GM23338 (cell line): ENCODE data around the gene RNU7-1. TPM values are rescaled to one million over a fixed set of nuclear protein-coding genes. Genes with fewer than 3 reads are reported as not detected.
A peak's percentile ranks its signal among the peaks of the same experiment; 100 is the strongest.

ENCODE experiments used
- ATAC-seq: fragments of 200-7000 bp; cut with Tn5 transposase; 3 replicates; pipeline ENCODE4 v1.9.1; 2020
- DNase-seq: peaks from one replicate; pipeline ENCODE4 v3.0.0-alpha.2; 2015; ENCODE audit warnings: low spot score
- H2AFZ ChIP-seq: fragments of 200-600 bp; sonication (generic); 2 replicates; pipeline ENCODE4 v1.8.0; 2016; ENCODE audit warnings: antibody characterized with exemption, mild to moderate bottlenecking, moderate library complexity
- H3F3A ChIP-seq: fragments of 200-600 bp; sonication (generic); replicated peaks from 2 replicates; pipeline ENCODE4 v1.8.0; 2017; ENCODE audit warnings: antibody characterized with exemption, mixed run types, low read depth
- H3K27ac ChIP-seq: fragments of 200-600 bp; sonication (generic); 2 replicates; pipeline ENCODE4 v1.6.1; 2016; ENCODE audit warnings: low read depth
- H3K27me3 ChIP-seq: fragments of 200-600 bp; sonication (generic); 2 replicates; pipeline ENCODE4 v1.8.0; 2016; ENCODE audit warnings: mild to moderate bottlenecking, mixed run types, moderate library complexity; ENCODE audit not compliant: insufficient read depth
- H3K36me3 ChIP-seq: fragments of 200-600 bp; sonication (generic); 2 replicates; pipeline ENCODE4 v1.8.0; 2016; ENCODE audit warnings: mild to moderate bottlenecking; ENCODE audit not compliant: insufficient read depth
- H3K4me1 ChIP-seq: fragments of 200-600 bp; sonication (generic); 2 replicates; pipeline ENCODE4 v1.8.0; 2016; ENCODE audit warnings: mild to moderate bottlenecking, moderate library complexity; ENCODE audit not compliant: insufficient read depth
- H3K4me2 ChIP-seq: fragments of 200-600 bp; sonication (generic); 2 replicates; pipeline ENCODE4 v1.7.1; 2017; ENCODE audit warnings: mixed run types
- H3K4me3 ChIP-seq: fragments of 200-600 bp; sonication (generic); 2 replicates; pipeline ENCODE4 v1.6.1; 2016; ENCODE audit warnings: mixed run types
- H3K79me2 ChIP-seq: fragments of 200-600 bp; sonication (generic); replicated peaks from 2 replicates; pipeline ENCODE4 v1.8.0; 2017; ENCODE audit warnings: mild to moderate bottlenecking; ENCODE audit not compliant: insufficient read depth
- H3K9me2 ChIP-seq: fragments of 200-600 bp; sonication (generic); 2 replicates; pipeline ENCODE4 v1.8.0; 2017; ENCODE audit not compliant: insufficient read depth
- H4K20me1 ChIP-seq: fragments of 200-600 bp; sonication (generic); replicated peaks from 2 replicates; pipeline ENCODE4 v1.8.0; 2017; ENCODE audit warnings: mild to moderate bottlenecking; ENCODE audit not compliant: insufficient read depth
- H3K27ac Mint-ChIP-seq: 2 replicates; pipeline ENCODE4 v1.8.0; 2020; ENCODE audit warnings: inconsistent platforms, mild to moderate bottlenecking, moderate library complexity, mixed read lengths
- H3K27me3 Mint-ChIP-seq: 3 replicates; pipeline ENCODE4 v1.8.0; 2022; ENCODE audit warnings: low read depth, mild to moderate bottlenecking, moderate library complexity, mixed read lengths, inconsistent platforms; ENCODE audit not compliant: insufficient read depth, poor library complexity
- H3K36me3 Mint-ChIP-seq: 3 replicates; pipeline ENCODE4 v1.8.0; 2021; ENCODE audit warnings: low read depth, mild to moderate bottlenecking, inconsistent platforms, moderate library complexity, mixed read lengths
- H3K4me1 Mint-ChIP-seq: 3 replicates; pipeline ENCODE4 v1.8.0; 2020; ENCODE audit warnings: mild to moderate bottlenecking, inconsistent platforms, mixed read lengths
- H3K4me3 Mint-ChIP-seq: 3 replicates; pipeline ENCODE4 v1.8.0; 2021; ENCODE audit warnings: moderate library complexity, mild to moderate bottlenecking, inconsistent platforms, mixed read lengths
- H3K9me3 Mint-ChIP-seq: 3 replicates; pipeline ENCODE4 v1.8.0; 2020; ENCODE audit warnings: moderate library complexity, mild to moderate bottlenecking, inconsistent platforms, mixed read lengths
- EZH2phosphoT487 ChIP-seq: fragments of 200-600 bp; sonication (generic); IDR thresholded peaks from one replicate; pipeline ENCODE4 v1.8.1; 2018; ENCODE audit warnings: antibody characterized with exemption; ENCODE audit not compliant: unreplicated experiment
- JUNB ChIP-seq: IDR thresholded peaks from one replicate; pipeline ENCODE4 v1.6.1; 2016; ENCODE audit warnings: antibody characterized with exemption; ENCODE audit not compliant: unreplicated experiment
- NANOG ChIP-seq: IDR thresholded peaks from 2 replicates; pipeline ENCODE4 v1.6.1; 2016; ENCODE audit warnings: antibody characterized with exemption, borderline replicate concordance
- POLR2AphosphoS5 ChIP-seq: IDR thresholded peaks from 2 replicates; pipeline ENCODE4 v1.6.1; 2016; ENCODE audit warnings: antibody characterized with exemption, low read depth
- STAT1 ChIP-seq: IDR thresholded peaks from one replicate; pipeline ENCODE4 v1.6.1; 2016; ENCODE audit warnings: antibody characterized with exemption; ENCODE audit not compliant: unreplicated experiment
- ZNF114 ChIP-seq: fragments of 250-450 bp; sonication (Bioruptor Pico); IDR thresholded peaks from 2 replicates; pipeline ENCODE4 v1.5.0; 2020; ENCODE audit warnings: mild to moderate bottlenecking, moderate library complexity
- ZNF331 ChIP-seq: fragments of 250-450 bp; sonication (Bioruptor Pico); IDR thresholded peaks from 2 replicates; pipeline ENCODE4 v1.5.0; 2020; ENCODE audit warnings: low read depth, mild to moderate bottlenecking, moderate library complexity
- polyA plus RNA-seq: library from polyadenylated mRNA; unstranded; fragments of >200 nt; fragmentation: Nextera tagmentation; extraction: Ambion mirVana; gene quantifications from 2 replicates; pipeline ENCODE4 v1.2.1, GENCODE V29; 2016
- total RNA-seq: library from RNA; depleted of rRNA; stranded (reverse); fragments of >200 nt; shearing (Covaris generic); gene quantifications from 2 replicates; pipeline ENCODE4 v1.2.3, GENCODE V29; 2014
- TF ChIP-seq, protein P1 (sequence below), 2 experiments: fragments of 200-600 bp in 1 of 2; sonication (generic) in 1 of 2; conservative IDR thresholded peaks; 2 replicates each; pipeline versions ENCODE4 v1.5.1 to v1.6.1; 2016 to 2017; ENCODE audit warnings: antibody characterized with exemption in 2 of 2, low read depth in 2 of 2, mild to moderate bottlenecking in 2 of 2, moderate library complexity in 1 of 2
- TF ChIP-seq, protein P2 (sequence below): fragments of 250-450 bp; sonication (Bioruptor Pico); IDR thresholded peaks from 2 replicates; pipeline ENCODE4 v1.5.0; 2020; ENCODE audit warnings: mild to moderate bottlenecking, moderate library complexity
- TF ChIP-seq, protein P3 (sequence below): IDR thresholded peaks from one replicate; pipeline ENCODE4 v1.6.1; 2018; ENCODE audit warnings: antibody characterized with exemption; ENCODE audit not compliant: unreplicated experiment

Gene RNU7-1
- total and polyA plus RNA-seq, 2 experiments from 2014 or later = not detected

DNA sequence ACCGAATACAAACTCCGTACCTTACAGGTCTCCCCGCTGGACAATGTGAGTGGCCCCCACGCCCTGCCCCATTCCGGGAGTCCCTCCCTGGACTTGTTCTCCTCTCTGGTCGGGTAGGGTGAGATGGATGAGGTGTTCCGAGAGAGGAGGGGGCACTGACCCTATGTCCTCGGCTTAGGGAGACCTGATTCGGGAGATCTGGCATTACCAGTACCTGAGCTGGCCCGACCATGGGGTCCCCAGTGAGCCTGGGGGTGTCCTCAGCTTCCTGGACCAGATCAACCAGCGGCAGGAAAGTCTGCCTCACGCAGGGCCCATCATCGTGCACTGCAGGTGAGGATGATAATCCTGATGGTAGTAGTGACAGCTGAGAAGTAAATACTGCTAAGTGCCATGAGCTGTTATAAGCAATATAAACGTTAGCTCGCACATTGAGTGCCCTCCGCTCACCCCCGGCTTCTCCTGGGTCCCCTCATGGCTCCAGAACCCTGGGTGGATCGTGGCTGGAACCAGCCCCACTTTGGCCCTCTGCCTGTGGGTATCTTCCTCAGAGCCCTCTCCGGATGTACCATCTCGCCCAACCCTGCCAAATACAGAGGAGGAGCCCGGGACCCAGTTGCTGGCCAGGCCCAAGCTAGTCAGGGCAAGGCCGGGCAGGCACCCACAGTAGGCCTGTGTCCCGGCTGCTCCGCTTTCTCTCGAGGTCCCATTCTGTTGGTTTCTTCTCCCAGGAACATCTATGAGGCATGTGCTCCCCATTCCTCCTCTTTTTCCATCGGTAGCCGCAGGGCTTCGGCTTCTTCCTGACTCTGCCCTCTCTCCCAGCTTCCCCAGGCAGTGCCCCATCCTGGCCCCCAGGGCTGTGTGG lies 14.4 kb downstream of the RNU7-1 start:
- no peak for DNase-seq
- H3K36me3 Mint-ChIP-seq = no peaks in the 10 kb centered on the region; the same call in 2 of the 3 replicates
- Histone ChIP-seq H3K79me2 (peaks cover 3% of the 10 kb centered on the region; the same call in 1 of the 2 replicates), H3K4me1 (peaks cover 32% of the 10 kb centered on the region), H3K36me3 (no peaks in the 10 kb centered on the region), H2AFZ (no peak overlapping the region), H3F3A (peaks cover 15% of the 10 kb centered on the region), H3K4me3 (no peak overlapping the region), H3K9me2 (no peaks in the 10 kb centered on the region), H3K27ac (no peak overlapping the region), H3K27me3 (no peaks in the 10 kb centered on the region), H3K4me2 (no peak overlapping the region), H4K20me1 (no peaks in the 10 kb centered on the region)
- H3K27me3 Mint-ChIP-seq = peaks cover 19% of the 10 kb centered on the region
- H3K4me1 Mint-ChIP-seq = peaks cover 40% of the 10 kb centered on the region
- TF ChIP-seq ZNF114 (CRISPR knock-in tag) (no peak), STAT1 (no peak), JUNB (no peak), ZNF331 (CRISPR knock-in tag) (no peak), NANOG (no peak), POLR2AphosphoS5 (no peak), EZH2phosphoT487 (no peak)
- TF ChIP-seq, protein P1, sequence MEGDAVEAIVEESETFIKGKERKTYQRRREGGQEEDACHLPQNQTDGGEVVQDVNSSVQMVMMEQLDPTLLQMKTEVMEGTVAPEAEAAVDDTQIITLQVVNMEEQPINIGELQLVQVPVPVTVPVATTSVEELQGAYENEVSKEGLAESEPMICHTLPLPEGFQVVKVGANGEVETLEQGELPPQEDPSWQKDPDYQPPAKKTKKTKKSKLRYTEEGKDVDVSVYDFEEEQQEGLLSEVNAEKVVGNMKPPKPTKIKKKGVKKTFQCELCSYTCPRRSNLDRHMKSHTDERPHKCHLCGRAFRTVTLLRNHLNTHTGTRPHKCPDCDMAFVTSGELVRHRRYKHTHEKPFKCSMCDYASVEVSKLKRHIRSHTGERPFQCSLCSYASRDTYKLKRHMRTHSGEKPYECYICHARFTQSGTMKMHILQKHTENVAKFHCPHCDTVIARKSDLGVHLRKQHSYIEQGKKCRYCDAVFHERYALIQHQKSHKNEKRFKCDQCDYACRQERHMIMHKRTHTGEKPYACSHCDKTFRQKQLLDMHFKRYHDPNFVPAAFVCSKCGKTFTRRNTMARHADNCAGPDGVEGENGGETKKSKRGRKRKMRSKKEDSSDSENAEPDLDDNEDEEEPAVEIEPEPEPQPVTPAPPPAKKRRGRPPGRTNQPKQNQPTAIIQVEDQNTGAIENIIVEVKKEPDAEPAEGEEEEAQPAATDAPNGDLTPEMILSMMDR (conservative IDR thresholded peaks at IDR 0.05; ENCODE audit: low read depth in 2 of 2) = no peak
- TF ChIP-seq, protein P2, sequence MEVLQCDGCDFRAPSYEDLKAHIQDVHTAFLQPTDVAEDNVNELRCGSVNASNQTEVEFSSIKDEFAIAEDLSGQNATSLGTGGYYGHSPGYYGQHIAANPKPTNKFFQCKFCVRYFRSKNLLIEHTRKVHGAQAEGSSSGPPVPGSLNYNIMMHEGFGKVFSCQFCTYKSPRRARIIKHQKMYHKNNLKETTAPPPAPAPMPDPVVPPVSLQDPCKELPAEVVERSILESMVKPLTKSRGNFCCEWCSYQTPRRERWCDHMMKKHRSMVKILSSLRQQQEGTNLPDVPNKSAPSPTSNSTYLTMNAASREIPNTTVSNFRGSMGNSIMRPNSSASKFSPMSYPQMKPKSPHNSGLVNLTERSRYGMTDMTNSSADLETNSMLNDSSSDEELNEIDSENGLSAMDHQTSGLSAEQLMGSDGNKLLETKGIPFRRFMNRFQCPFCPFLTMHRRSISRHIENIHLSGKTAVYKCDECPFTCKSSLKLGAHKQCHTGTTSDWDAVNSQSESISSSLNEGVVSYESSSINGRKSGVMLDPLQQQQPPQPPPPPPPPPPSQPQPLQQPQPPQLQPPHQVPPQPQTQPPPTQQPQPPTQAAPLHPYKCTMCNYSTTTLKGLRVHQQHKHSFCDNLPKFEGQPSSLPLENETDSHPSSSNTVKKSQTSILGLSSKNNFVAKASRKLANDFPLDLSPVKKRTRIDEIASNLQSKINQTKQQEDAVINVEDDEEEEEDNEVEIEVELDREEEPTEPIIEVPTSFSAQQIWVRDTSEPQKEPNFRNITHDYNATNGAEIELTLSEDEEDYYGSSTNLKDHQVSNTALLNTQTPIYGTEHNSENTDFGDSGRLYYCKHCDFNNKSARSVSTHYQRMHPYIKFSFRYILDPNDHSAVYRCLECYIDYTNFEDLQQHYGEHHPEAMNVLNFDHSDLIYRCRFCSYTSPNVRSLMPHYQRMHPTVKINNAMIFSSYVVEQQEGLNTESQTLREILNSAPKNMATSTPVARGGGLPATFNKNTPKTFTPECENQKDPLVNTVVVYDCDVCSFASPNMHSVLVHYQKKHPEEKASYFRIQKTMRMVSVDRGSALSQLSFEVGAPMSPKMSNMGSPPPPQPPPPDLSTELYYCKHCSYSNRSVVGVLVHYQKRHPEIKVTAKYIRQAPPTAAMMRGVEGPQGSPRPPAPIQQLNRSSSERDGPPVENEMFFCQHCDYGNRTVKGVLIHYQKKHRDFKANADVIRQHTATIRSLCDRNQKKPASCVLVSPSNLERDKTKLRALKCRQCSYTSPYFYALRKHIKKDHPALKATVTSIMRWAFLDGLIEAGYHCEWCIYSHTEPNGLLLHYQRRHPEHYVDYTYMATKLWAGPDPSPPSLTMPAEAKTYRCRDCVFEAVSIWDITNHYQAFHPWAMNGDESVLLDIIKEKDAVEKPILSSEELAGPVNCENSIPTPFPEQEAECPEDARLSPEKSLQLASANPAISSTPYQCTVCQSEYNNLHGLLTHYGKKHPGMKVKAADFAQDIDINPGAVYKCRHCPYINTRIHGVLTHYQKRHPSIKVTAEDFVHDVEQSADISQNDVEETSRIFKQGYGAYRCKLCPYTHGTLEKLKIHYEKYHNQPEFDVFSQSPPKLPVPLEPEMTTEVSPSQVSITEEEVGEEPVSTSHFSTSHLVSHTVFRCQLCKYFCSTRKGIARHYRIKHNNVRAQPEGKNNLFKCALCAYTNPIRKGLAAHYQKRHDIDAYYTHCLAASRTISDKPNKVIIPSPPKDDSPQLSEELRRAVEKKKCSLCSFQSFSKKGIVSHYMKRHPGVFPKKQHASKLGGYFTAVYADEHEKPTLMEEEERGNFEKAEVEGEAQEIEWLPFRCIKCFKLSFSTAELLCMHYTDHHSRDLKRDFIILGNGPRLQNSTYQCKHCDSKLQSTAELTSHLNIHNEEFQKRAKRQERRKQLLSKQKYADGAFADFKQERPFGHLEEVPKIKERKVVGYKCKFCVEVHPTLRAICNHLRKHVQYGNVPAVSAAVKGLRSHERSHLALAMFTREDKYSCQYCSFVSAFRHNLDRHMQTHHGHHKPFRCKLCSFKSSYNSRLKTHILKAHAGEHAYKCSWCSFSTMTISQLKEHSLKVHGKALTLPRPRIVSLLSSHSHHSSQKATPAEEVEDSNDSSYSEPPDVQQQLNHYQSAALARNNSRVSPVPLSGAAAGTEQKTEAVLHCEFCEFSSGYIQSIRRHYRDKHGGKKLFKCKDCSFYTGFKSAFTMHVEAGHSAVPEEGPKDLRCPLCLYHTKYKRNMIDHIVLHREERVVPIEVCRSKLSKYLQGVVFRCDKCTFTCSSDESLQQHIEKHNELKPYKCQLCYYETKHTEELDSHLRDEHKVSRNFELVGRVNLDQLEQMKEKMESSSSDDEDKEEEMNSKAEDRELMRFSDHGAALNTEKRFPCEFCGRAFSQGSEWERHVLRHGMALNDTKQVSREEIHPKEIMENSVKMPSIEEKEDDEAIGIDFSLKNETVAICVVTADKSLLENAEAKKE = no peak
- TF ChIP-seq, protein P3, sequence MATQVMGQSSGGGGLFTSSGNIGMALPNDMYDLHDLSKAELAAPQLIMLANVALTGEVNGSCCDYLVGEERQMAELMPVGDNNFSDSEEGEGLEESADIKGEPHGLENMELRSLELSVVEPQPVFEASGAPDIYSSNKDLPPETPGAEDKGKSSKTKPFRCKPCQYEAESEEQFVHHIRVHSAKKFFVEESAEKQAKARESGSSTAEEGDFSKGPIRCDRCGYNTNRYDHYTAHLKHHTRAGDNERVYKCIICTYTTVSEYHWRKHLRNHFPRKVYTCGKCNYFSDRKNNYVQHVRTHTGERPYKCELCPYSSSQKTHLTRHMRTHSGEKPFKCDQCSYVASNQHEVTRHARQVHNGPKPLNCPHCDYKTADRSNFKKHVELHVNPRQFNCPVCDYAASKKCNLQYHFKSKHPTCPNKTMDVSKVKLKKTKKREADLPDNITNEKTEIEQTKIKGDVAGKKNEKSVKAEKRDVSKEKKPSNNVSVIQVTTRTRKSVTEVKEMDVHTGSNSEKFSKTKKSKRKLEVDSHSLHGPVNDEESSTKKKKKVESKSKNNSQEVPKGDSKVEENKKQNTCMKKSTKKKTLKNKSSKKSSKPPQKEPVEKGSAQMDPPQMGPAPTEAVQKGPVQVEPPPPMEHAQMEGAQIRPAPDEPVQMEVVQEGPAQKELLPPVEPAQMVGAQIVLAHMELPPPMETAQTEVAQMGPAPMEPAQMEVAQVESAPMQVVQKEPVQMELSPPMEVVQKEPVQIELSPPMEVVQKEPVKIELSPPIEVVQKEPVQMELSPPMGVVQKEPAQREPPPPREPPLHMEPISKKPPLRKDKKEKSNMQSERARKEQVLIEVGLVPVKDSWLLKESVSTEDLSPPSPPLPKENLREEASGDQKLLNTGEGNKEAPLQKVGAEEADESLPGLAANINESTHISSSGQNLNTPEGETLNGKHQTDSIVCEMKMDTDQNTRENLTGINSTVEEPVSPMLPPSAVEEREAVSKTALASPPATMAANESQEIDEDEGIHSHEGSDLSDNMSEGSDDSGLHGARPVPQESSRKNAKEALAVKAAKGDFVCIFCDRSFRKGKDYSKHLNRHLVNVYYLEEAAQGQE = no peak
- no peak for ATAC-seq
- no peaks in the 10 kb centered on the region for H3K9me3 Mint-ChIP-seq
- no peak overlapping the region for H3K4me3 Mint-ChIP-seq
- H3K27ac Mint-ChIP-seq = peak overlapping the region; percentile 85
